NCI-H187 treated with DMSO at 0.1 percent for 48 hours (cell line): ENCODE measurements around the gene TMC7.

Experiments used
- DNase-seq: peaks from one replicate; lab custom pipeline; 2025; lab: John Stamatoyannopoulos, UW

TMC7 gene

GRCh38 chr16:19089410-19089955 is 105.7 kb downstream of the TMC7 start:
- no peak for DNase-seq

GRCh38 chr16:19090916-19091315 is 107.2 kb downstream of the TMC7 start:
- DNase-seq: no peak

- no peak for DNase-seq
Observed at GRCh38 chr16:19092653-19093410, 109.1 kb downstream of the TMC7 start.

GRCh38 chr16:19093631-19094541 is 110.2 kb downstream of the TMC7 start:
- DNase-seq: no peak

- no peak for DNase-seq
Observed at GRCh38 chr16:19094542-19095365, 111.0 kb downstream of the TMC7 start.

GRCh38 chr16:19095654-19096053 is 111.9 kb downstream of the TMC7 start:
- no peak for DNase-seq

GRCh38 chr16:19098173-19098572 is 114.4 kb downstream of the TMC7 start:
- DNase-seq: no peak

- no peak for DNase-seq
Observed at GRCh38 chr16:19102187-19102872, 118.6 kb downstream of the TMC7 start.

- no peak for DNase-seq
Observed at GRCh38 chr16:19104607-19105006, 120.9 kb downstream of the TMC7 start.

- DNase-seq: no peak
Observed at GRCh38 chr16:19105131-19105530, 121.4 kb downstream of the TMC7 start.

- DNase-seq: no peak
Observed at GRCh38 chr16:19105891-19106624, 122.3 kb downstream of the TMC7 start.

GRCh38 chr16:19106625-19107020 is 122.9 kb downstream of the TMC7 start:
- DNase-seq: no peak

- DNase-seq: no peak
Observed at GRCh38 chr16:19108409-19109287, 124.9 kb downstream of the TMC7 start.

GRCh38 chr16:19109288-19109664 is 125.5 kb downstream of the TMC7 start:
- DNase-seq: no peak

GRCh38 chr16:19110537-19111360 is 127.0 kb downstream of the TMC7 start:
- DNase-seq: no peak

GRCh38 chr16:19112099-19112407 is 128.3 kb downstream of the TMC7 start:
- DNase-seq: no peak
